CD4-positive, alpha-beta T cell treated with Interleukin-6 at 100 ng/mL for 8 hours (primary cell): ENCODE results near the gene PBX3.

Experiments used
- DNase-seq: peaks from one replicate; pipeline ENCODE4 v3.0.0-alpha.2; 2020; ENCODE audit warnings: mixed read lengths, low spot score

The PBX3 gene

GRCh38 chr9:125906893-125907292 lies 159.7 kb downstream of the PBX3 start:
- DNase-seq: no peak

GRCh38 chr9:125908136-125908535 lies 161.0 kb downstream of the PBX3 start:
- no peak for DNase-seq

DNA sequence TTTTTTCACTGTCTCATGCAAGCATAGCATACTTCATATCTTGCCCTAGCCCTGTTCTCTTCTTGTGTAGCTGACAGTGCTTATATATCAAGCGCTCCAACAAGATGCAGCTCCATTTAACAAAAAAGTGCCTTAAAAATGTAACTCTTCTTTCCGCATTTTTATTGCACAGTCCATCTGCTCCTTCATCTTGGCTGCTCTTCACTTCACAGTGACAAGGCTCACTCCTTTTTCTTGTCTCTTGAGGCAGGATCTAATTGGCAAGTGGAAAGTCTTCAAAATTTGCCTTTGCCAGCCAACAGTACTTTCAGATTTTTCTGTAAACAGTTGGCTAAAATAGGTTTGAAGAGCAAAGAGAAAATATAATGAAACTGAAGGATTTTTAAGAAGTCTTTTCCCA lies 161.8 kb downstream of the PBX3 start:
- no peak for DNase-seq

GRCh38 chr9:125909459-125909858 lies 162.3 kb downstream of the PBX3 start:
- DNase-seq: no peak

GRCh38 chr9:125910286-125910685 lies 163.1 kb downstream of the PBX3 start:
- DNase-seq: no peak

- DNase-seq: no peak
These were observed 164.9 kb downstream of the PBX3 start for GRCh38 chr9:125911861-125912644.

- no peak for DNase-seq
These were observed 165.5 kb downstream of the PBX3 start for GRCh38 chr9:125912667-125913066.

DNA sequence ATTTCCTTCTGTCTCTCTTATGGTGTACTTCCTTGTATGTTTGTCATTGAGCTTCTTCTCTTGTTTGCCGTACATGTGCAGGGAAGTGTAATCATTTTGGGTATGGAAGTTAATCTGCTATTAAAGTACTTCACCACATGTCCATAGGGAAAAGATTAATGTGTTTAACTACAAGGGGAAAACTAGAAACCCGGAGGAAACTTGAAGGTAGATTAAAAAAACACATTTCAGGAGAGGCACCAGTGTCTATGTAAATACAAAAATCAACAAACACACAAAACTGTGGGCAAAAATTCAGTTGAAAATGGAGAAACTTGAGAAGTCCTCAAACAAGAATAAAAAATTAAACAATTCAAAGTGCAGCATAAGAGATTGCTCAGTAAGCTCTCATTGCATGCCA lies 166.4 kb downstream of the PBX3 start:
- DNase-seq: no peak

GRCh38 chr9:125914411-125914810 lies 167.2 kb downstream of the PBX3 start:
- no peak for DNase-seq

DNA sequence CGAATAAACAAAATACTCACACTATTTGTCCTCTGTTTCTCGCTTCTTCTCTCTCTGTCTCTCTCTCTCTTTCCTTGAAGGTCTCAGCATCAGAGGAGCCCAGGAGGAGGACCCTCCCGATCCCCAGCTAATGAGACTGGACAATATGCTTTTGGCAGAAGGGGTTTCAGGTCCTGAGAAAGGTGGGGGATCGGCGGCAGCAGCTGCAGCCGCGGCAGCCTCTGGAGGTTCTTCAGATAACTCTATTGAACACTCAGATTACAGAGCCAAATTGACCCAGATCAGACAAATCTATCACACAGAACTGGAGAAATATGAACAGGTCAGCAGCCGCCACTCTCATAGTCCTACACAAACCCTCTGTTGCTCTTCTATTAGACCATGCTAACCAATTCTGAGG lies 168.4 kb downstream of the PBX3 start:
- no peak for DNase-seq

- DNase-seq: no peak
These were observed 172.4 kb downstream of the PBX3 start for GRCh38 chr9:125919565-125919964.

GRCh38 chr9:125920402-125920801 lies 173.2 kb downstream of the PBX3 start:
- no peak for DNase-seq

- no peak for DNase-seq
These were observed 175.7 kb downstream of the PBX3 start for GRCh38 chr9:125922854-125923253.

DNA sequence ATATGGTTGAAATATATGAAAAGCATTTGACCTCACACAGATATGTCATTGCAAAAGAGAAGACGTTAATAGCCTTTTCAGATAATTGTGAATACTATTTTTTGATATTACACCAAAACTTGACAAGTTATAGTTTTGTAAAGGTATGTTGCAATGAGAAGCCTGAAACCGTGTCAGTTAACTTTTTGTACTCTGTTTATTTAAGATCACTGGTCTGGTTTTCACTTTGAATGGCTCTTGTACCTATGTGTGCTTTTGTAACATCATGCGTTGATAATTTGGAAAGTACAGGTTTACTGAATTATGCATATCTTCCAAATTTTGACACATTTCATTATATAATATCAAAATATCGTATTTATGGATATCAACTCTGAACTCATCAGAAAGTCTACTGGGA lies 177.2 kb downstream of the PBX3 start:
- DNase-seq: no peak

DNA sequence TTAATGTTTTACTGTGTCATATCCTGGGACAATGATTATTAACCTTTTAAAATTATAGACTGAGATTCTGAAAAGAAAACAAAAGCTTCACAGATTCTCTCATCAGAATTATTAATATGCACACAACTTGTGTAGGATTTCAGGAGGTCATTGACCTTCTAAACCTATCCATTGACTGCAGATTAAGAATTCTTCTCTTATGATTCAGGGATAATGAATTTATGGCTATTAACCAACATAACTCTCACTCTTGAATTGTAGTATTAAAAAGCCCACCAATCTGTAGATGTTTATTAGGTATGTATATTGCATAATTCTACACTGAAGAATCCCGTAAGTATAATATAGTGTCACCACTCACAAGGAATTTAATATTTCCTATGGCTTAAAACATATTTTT lies 179.8 kb downstream of the PBX3 start:
- DNase-seq: no peak

- DNase-seq: no peak
These were observed 182.7 kb downstream of the PBX3 start for GRCh38 chr9:125929846-125930245.

DNA sequence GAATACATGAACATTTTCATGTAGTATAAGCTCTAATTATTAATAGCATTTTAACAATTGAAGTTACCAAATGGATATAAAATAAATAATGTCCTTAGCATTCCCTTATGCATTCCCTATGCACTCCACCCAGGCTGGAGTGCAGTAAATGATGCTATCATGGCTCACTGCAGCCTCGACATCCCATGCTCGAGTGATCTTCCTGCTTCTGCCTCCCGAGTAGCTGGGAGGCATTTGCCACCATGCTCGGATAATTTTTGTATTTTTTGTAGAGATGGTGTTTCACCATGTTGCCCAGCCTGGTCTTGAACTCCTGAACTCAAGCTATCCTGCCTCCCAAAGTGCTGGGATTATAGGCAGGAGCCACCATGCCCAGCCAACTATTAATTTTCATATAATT lies 184.0 kb downstream of the PBX3 start:
- no peak for DNase-seq

- no peak for DNase-seq
These were observed 184.8 kb downstream of the PBX3 start for GRCh38 chr9:125932012-125932411.

DNA sequence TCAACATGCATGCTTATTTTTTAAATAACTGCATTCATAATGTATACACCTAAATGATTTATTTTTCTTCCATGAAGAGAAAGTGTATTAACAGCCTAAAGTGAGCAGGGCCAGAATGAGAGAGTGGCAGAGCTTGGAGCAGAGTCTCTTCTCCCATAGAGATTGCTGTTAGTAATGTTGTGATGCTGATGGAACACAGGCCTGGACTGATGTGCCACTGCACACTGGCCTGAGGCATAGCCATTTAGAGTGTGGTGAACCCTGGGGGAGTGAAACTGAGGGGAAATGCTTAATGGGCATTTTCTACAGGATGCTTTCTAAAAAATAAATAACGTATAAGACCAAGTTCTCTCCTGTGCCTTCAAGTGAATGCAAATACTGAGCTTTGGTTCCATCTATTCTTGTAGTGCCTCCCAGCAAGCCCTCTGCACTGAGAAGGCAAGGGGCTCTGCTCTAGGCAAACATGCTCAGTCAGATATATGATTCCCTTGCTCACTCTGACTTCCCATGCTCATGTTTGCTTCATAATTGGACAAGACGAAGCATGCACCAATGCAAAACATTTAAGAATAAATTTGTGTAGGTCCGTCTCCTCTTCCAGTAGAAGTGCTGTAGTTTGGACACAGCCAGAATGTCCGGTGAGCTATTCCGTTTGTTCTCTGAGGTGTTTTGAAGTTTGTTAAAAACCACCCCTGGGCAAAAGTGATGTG lies 185.7 kb downstream of the PBX3 start:
- no peak for DNase-seq

DNA sequence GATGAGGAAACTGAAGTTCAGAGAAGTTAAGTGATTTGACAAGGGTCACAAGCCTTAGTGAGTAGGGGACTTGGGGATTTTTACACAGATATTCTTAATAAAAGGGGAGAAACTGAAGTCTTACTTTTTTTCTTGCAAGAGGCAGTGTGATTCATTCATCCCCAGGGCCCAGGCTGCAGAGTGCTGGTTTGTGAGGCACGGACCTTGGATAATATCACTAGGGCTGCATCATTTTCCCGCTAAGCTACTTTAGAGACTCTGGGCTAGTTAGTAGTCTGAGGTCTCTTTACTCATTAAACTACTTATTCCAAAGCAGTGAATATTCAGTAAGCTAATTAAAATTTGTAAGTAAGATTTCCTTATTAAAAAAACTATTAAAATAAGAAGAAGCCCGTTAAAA lies 195.0 kb downstream of the PBX3 start:
- no peak for DNase-seq

GRCh38 chr9:125943831-125944230 lies 196.7 kb downstream of the PBX3 start:
- no peak for DNase-seq

- DNase-seq: no peak
These were observed 199.2 kb downstream of the PBX3 start for GRCh38 chr9:125946397-125946796.

DNA sequence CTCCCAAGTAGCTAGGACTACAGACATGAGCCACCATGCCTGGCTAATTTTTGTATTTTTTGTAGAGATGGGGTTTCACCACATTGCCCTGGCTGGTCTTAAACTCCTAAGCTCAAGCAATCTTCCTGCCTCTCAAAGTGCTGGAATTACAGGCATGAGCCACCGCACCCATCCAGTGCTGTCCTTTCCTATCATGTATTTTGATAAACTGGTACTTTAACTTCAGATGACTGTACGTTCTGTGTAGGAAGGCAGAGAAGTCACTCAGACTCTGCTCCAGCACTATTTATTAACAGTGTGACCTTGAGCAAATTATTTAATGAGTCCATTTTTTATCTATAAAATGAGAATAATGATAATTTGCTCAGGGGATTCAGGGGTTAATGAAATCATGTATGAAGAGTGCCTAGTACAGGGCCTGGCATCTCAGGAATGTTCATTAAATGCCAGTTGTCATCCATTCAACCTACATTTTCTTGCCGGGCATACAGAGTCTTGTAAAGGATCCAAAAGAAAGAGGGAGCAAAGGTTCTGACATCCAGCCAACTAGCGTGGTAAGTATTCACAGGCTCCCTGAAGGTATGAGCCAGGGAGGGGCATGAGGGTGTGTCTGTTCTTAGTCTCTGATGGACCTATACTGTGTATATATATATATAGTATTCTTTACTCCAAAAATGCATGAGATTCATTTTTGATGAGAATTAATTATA lies 201.9 kb downstream of the PBX3 start:
- DNase-seq: no peak
